Measurements from ENCODE around the gene ASCL4.

ASCL4 gene

DNA sequence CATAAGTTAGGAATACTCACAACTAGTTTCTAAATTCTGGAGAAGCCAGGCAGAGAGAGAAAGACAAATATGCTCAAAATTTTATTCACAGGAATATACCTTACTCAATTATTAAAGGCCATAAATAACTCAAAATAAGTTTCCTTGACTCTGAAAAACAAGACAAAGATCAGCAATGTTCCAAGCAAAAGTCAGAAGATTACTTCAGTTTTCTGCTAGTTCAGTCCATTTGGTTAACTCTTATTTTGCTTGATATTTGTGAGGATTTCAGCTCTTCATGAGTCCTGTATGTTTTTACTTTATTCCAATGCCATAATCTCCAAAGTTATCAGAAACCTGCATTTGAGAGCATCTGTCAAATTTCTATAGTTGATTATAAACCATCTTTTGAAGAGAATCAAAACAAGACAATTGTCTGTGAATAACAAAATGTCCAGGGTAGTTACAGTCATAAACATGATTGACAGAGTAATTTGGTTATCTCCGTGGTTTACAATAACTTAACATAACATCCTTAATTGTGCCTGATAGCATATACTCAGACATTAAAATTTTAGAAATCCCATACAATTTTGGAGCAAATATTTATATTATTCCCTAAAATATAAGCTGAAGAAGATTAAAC, 17.1 kb downstream of the ASCL4 start:
- no peak for TF ChIP-seq ZFX (IDR thresholded peaks at IDR 0.05)
- TF ChIP-seq, protein P1, sequence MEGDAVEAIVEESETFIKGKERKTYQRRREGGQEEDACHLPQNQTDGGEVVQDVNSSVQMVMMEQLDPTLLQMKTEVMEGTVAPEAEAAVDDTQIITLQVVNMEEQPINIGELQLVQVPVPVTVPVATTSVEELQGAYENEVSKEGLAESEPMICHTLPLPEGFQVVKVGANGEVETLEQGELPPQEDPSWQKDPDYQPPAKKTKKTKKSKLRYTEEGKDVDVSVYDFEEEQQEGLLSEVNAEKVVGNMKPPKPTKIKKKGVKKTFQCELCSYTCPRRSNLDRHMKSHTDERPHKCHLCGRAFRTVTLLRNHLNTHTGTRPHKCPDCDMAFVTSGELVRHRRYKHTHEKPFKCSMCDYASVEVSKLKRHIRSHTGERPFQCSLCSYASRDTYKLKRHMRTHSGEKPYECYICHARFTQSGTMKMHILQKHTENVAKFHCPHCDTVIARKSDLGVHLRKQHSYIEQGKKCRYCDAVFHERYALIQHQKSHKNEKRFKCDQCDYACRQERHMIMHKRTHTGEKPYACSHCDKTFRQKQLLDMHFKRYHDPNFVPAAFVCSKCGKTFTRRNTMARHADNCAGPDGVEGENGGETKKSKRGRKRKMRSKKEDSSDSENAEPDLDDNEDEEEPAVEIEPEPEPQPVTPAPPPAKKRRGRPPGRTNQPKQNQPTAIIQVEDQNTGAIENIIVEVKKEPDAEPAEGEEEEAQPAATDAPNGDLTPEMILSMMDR (conservative IDR thresholded peaks at IDR 0.05): no peak
- H3K27ac ChIP-seq: no peak overlapping the region

DNA sequence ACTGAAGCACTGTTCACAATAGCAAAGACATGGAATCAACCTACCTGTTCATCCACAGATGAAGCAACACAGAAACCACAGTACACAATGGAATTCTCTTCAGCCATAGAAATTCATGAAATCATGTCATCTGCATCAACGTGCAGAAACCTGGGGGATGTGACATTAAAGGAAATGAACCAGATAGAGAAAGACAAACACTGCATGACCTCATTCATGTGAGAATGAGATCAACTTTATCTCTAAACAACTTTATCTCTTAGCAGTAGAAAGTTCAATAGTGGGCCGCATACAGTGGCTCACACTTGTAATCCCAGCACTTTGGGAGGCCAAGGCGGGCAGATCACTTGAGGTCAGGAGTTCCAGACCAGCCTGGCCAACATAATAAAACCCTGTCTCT, 19.9 kb downstream of the ASCL4 start:
- no peak overlapping the region for H3K27ac ChIP-seq
- TF ChIP-seq, protein P1 (conservative IDR thresholded peaks at IDR 0.05): no peak
- TF ChIP-seq ZFX (IDR thresholded peaks at IDR 0.05): no peak

DNA sequence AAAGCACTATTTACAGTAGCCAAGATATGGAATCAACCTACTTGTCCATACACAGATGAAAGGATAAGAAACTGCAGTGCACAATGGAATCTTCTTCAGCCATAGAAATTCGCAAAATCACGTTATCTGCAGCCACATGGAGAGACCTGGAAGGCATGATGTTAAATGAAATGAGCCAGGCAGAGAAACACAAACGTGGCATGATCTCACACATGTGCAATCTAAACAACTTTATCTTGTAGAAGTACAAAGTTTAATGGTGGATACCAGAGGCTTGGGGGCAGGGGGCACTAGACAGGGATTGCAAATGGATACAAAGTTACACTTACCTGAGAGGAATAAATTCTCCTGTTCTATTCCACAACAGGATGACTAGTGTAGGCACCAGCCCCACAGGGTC, 24.1 kb downstream of the ASCL4 start:
- no peak overlapping the region for H3K27ac ChIP-seq
- TF ChIP-seq, protein P1 (conservative IDR thresholded peaks at IDR 0.05): no peak
- no peak for TF ChIP-seq ZFX (IDR thresholded peaks at IDR 0.05)

DNA sequence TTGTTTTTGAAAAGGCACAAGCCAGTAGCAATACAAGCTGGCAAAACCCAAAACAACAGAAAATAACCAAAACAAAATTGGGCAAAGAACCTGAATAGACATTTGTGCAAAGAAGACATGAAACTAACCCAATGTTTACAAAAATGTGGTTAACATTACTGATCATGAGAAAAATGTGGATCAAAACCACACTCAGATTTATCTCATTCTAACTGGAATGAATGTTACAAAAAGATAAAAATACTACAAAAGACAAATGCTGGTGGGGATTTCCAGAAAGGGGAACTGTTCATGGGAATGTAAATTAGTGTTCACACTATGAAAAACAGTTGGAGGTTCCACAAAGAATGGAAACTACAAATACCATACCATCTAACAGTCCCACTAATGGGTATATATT, 26.6 kb downstream of the ASCL4 start:
- H3K27ac ChIP-seq: no peak overlapping the region
- TF ChIP-seq, protein P1 (conservative IDR thresholded peaks at IDR 0.05): no peak
- no peak for TF ChIP-seq ZFX (IDR thresholded peaks at IDR 0.05)

DNA sequence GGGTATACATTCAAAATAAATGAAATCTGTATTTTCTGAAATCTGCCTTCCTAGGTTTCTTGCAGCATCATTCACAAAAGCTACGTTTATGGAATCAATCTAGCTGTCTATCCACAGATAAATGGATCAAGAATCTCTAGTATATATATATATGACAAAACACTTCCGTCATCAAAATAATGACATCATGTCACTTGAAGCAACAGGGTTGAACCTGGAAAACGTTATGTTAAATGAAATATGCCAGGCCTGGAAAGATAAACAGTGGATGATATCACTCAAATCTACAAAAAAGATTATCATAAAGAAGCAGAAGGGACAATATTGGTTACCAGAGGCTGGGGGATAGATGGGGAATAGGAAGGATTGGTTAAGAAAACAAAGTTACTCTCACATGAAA, 28.6 kb downstream of the ASCL4 start:
- H3K27ac ChIP-seq: no peak overlapping the region
- TF ChIP-seq ZFX (IDR thresholded peaks at IDR 0.05): no peak
- TF ChIP-seq, protein P1 (conservative IDR thresholded peaks at IDR 0.05): no peak

DNA sequence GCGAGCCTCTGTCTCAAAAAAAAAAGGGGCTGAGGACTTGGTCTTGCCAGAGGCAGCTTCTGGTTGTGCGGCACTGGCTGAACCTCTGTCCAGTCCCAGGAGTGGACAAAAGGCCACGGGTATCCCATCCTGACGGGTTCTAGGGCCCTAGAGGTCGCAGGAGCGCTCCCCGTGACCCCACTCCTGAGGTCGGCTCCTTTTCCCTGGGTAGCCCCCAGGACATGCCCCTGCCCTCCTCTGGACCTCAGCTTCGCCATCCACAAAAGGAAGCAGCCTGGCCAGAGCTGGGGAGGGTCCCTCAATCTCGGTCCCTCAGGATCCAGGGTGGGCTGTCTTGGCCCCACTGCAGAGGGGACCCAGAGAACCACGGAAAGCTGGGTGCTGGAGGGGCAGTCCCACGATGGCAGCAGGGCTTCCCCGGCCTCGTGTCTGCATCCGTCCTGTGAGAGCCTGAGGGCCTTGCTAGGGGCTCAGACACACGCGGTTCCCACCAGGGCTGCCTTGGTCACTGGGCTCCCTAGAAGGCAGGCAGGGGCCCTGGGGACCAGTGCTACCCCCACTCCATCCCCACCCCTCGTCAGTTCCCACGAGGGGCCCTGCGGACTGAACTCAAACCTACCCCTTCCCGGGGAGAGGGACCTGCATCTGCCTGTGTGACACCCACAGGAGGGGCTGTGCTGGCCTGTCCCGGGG, 31.1 kb downstream of the ASCL4 start:
- TF ChIP-seq ZFX (IDR thresholded peaks at IDR 0.05): no peak
- TF ChIP-seq, protein P1 (conservative IDR thresholded peaks at IDR 0.05): no peak
- H3K27ac ChIP-seq: no peak overlapping the region

DNA sequence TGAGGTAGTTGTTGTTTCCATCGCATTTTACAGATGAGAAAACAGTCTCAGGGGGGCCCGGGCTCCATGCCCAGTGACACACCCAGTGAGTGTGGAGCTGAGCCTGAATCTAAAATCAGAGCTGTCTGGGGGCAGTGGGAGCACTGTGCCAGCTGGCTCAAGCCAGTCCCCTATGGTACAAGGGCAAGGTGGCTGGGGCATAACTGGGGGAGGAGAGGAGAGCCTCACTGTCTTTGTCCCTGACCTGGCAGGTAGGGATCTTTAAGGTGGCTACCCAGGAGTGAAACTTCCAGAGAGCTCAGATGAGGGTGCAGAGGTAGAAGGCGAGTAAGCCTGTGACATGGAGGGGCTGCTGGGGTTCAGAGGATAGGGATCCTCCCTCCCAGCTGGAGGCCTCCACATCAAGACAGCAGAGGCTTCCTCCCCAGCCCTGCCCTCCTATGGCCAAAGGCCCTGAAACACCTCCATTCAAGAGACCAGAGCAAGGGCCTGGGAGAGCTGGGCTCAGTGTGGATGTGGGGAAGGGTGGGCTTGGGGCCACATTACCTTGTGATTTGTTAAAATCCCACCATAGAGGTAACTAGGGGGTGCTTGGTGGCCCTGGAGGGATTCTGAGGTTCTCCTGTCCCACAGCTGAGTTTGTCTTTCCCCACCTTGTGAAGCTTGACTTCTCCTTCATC, 33.1 kb downstream of the ASCL4 start:
- no peak for TF ChIP-seq ZFX (IDR thresholded peaks at IDR 0.05)
- TF ChIP-seq, protein P1 (conservative IDR thresholded peaks at IDR 0.05): no peak
- no peak overlapping the region for H3K27ac ChIP-seq

Data from C4-2B (cell line).